CD4-positive, CD25-positive, alpha-beta regulatory T cell (primary cell): ENCODE measurements around the gene SRGAP3. TPM values are rescaled to one million over a fixed set of nuclear protein-coding genes. Genes with fewer than 3 reads are reported as not detected.

ENCODE experiments used
- ATAC-seq, 2 donors: fragments of 150-1000 bp; cut with Tn5 transposase; one replicate each; pipeline ENCODE4 v1.10.0; 2021; ENCODE audit warnings: low read depth in 2 of 2, moderate number of reproducible peaks in 2 of 2, moderate library complexity in 1 of 2
- DNase-seq, 3 donors: peaks; one replicate each; pipeline versions ENCODE4 v3.0.0 to v3.0.0-alpha.2; 2012 to 2022; ENCODE audit warnings: mixed read lengths in 1 of 3
- H3K27ac ChIP-seq: one replicate; pipeline ENCODE4 v1.7.0; 2013; ENCODE audit warnings: mild to moderate bottlenecking, low read length; ENCODE audit not compliant: insufficient read depth, poor library complexity, severe bottlenecking
- H3K27me3 ChIP-seq: one replicate; pipeline ENCODE4 v1.7.0; 2013; ENCODE audit warnings: low read length; ENCODE audit not compliant: control insufficient read depth, insufficient read depth
- H3K36me3 ChIP-seq: one replicate; pipeline ENCODE4 v1.7.0; 2013; ENCODE audit warnings: mild to moderate bottlenecking, low read length, moderate library complexity; ENCODE audit not compliant: control insufficient read depth, insufficient read depth
- H3K4me1 ChIP-seq: 2 replicates; pipeline ENCODE4 v1.7.0; 2013; ENCODE audit warnings: mild to moderate bottlenecking, low read length; ENCODE audit not compliant: insufficient read depth, control insufficient read depth, poor library complexity, severe bottlenecking
- H3K4me3 ChIP-seq: one replicate; pipeline ENCODE4 v1.7.0; 2013; ENCODE audit warnings: low read depth, mild to moderate bottlenecking, low read length, moderate library complexity
- H3K9me3 ChIP-seq, 2 experiments: 1 replicate in 1 of 2; 2 replicates in 1 of 2; pipeline ENCODE4 v1.7.0; 2013; ENCODE audit warnings: low read length in 2 of 2, mild to moderate bottlenecking in 1 of 2, moderate library complexity in 1 of 2; ENCODE audit not compliant: control insufficient read depth in 2 of 2
- H3K27ac Mint-ChIP-seq, 3 donors: one replicate each; pipeline ENCODE4 v1.8.0; 2020 to 2022; ENCODE audit warnings: mild to moderate bottlenecking in 3 of 3, mixed read lengths in 3 of 3, moderate library complexity in 2 of 3
- H3K27me3 Mint-ChIP-seq: one replicate; pipeline ENCODE4 v1.8.0; 2022; ENCODE audit warnings: mild to moderate bottlenecking, mixed read lengths
- H3K36me3 Mint-ChIP-seq: one replicate; pipeline ENCODE4 v1.8.0; 2020; ENCODE audit warnings: mixed read lengths
- H3K4me1 Mint-ChIP-seq, 4 donors: one replicate each; pipeline ENCODE4 v1.8.0; 2020 to 2022; ENCODE audit warnings: mixed read lengths in 4 of 4, mild to moderate bottlenecking in 1 of 4
- H3K4me3 Mint-ChIP-seq, 4 donors: one replicate each; pipeline ENCODE4 v1.8.0; 2020 to 2022; ENCODE audit warnings: mild to moderate bottlenecking in 4 of 4, mixed read lengths in 4 of 4, moderate library complexity in 3 of 4
- H3K9me3 Mint-ChIP-seq, 7 donors: one replicate each; pipeline ENCODE4 v1.8.0; 2020 to 2022; ENCODE audit warnings: mixed read lengths in 7 of 7, mild to moderate bottlenecking in 3 of 7, moderate library complexity in 2 of 7
- polyA plus RNA-seq, 4 donors: library from polyadenylated mRNA; unstranded; fragments of 300-500 nt; fragmentation: Illumina TruSeq; gene quantifications; one replicate each; pipeline ENCODE4 v1.2.3, GENCODE V29; 2021
- total RNA-seq: library from RNA; stranded (reverse); gene quantifications from one replicate; pipeline ENCODE4 v1.2.3, GENCODE V29; 2022

SRGAP3 gene
- total and polyA plus RNA-seq, 5 donors from 2014 or later = 1.8 to 8.1 (median 2.8) TPM

- DNase-seq (no peak), ATAC-seq (no peak)
- no peaks in the 10 kb centered on the region for H3K36me3 Mint-ChIP-seq
- Histone ChIP-seq H3K4me3 (no peak overlapping the region), H3K27me3 (no peaks in the 10 kb centered on the region), H3K36me3 (no peaks in the 10 kb centered on the region), H3K27ac (no peak overlapping the region), H3K4me1 (peaks cover 6% of the 10 kb centered on the region), H3K9me3 (no peaks in the 10 kb centered on the region)
- H3K4me3 Mint-ChIP-seq = no peak overlapping the region
- no peak overlapping the region for H3K27ac Mint-ChIP-seq
- no peaks in the 10 kb centered on the region for H3K27me3 Mint-ChIP-seq
- no peaks in the 10 kb centered on the region for H3K9me3 Mint-ChIP-seq
- peaks cover 0 to 7% (median 2%) of the 10 kb centered on the region in 4 donors for H3K4me1 Mint-ChIP-seq
Observed at GRCh38 chr3:8985411-8985831, 264.0 kb downstream of the SRGAP3 start.

GRCh38 chr3:8984526-8984925 is 264.9 kb downstream of the SRGAP3 start:
- no peak overlapping the region for H3K4me3 ChIP-seq
- H3K27me3 Mint-ChIP-seq = no peaks in the 10 kb centered on the region
- H3K27ac Mint-ChIP-seq = no peak overlapping the region
- H3K36me3 Mint-ChIP-seq = no peaks in the 10 kb centered on the region
- peaks cover 6% of the 10 kb centered on the region for H3K4me1 ChIP-seq
- ATAC-seq = no peak
- peaks cover 2% of the 10 kb centered on the region for H3K27me3 ChIP-seq
- H3K9me3 Mint-ChIP-seq = peaks cover 0 to 8% (median 0%) of the 10 kb centered on the region in 7 donors
- DNase-seq = no peak
- H3K4me3 Mint-ChIP-seq = no peak overlapping the region
- no peaks in the 10 kb centered on the region for H3K36me3 ChIP-seq
- H3K4me1 Mint-ChIP-seq = peaks cover 0 to 7% (median 2%) of the 10 kb centered on the region in 4 donors
- H3K27ac ChIP-seq = no peak overlapping the region
- peaks cover 0 to 1% of the 10 kb centered on the region in 2 experiments for H3K9me3 ChIP-seq

- no peak overlapping the region for H3K4me3 Mint-ChIP-seq
Observed at GRCh38 chr3:8984081-8984480, 265.4 kb downstream of the SRGAP3 start.

GRCh38 chr3:8983591-8983990 is 265.9 kb downstream of the SRGAP3 start:
- H3K27me3 ChIP-seq = peaks cover 6% of the 10 kb centered on the region
- peaks cover 0 to 12% (median 0%) of the 10 kb centered on the region in 7 donors for H3K9me3 Mint-ChIP-seq
- H3K27ac Mint-ChIP-seq = no peak overlapping the region
- no peaks in the 10 kb centered on the region for H3K36me3 Mint-ChIP-seq
- peaks cover 9% of the 10 kb centered on the region in 2 experiments for H3K9me3 ChIP-seq
- H3K4me3 ChIP-seq = no peak overlapping the region
- H3K36me3 ChIP-seq = no peaks in the 10 kb centered on the region
- H3K4me3 Mint-ChIP-seq = no peak overlapping the region
- no peak overlapping the region for H3K27ac ChIP-seq
- H3K27me3 Mint-ChIP-seq = no peaks in the 10 kb centered on the region
- DNase-seq (no peak), ATAC-seq (no peak)
- peaks cover 0 to 7% (median 2%) of the 10 kb centered on the region in 4 donors for H3K4me1 Mint-ChIP-seq
- peaks cover 6% of the 10 kb centered on the region for H3K4me1 ChIP-seq

More at GRCh38 chr3:8984081-8984480, 265.4 kb downstream of the SRGAP3 start:
- Histone ChIP-seq H3K4me3 (no peak overlapping the region), H3K4me1 (peaks cover 6% of the 10 kb centered on the region), H3K27ac (no peak overlapping the region), H3K27me3 (peaks cover 3% of the 10 kb centered on the region), H3K36me3 (no peaks in the 10 kb centered on the region), H3K9me3 (peaks cover 4 to 6% of the 10 kb centered on the region in 2 experiments)
- Mint-ChIP-seq H3K4me1 (peaks cover 0 to 7% (median 2%) of the 10 kb centered on the region in 4 donors), H3K36me3 (no peaks in the 10 kb centered on the region), H3K27me3 (no peaks in the 10 kb centered on the region), H3K9me3 (peaks cover 0 to 12% (median 0%) of the 10 kb centered on the region in 7 donors), H3K27ac (no peak overlapping the region)
- no peak for DNase-seq
- ATAC-seq = no peak

- peaks cover 6% of the 10 kb centered on the region for H3K27me3 ChIP-seq
- no peaks in the 10 kb centered on the region for H3K36me3 ChIP-seq
- no peak overlapping the region for H3K27ac ChIP-seq
- H3K36me3 Mint-ChIP-seq = no peaks in the 10 kb centered on the region
- peaks cover 5% of the 10 kb centered on the region for H3K4me1 ChIP-seq
- H3K4me1 Mint-ChIP-seq = peaks cover 0 to 6% (median 2%) of the 10 kb centered on the region in 4 donors
- no peaks in the 10 kb centered on the region for H3K27me3 Mint-ChIP-seq
- no peak for ATAC-seq
- peaks cover 9% of the 10 kb centered on the region in 2 experiments for H3K9me3 ChIP-seq
- peaks cover 0 to 12% (median 0%) of the 10 kb centered on the region in 7 donors for H3K9me3 Mint-ChIP-seq
- H3K27ac Mint-ChIP-seq = no peak overlapping the region
- H3K4me3 Mint-ChIP-seq = no peak overlapping the region
- DNase-seq = no peak
- H3K4me3 ChIP-seq = no peak overlapping the region
Observed at GRCh38 chr3:8983026-8983425, 266.4 kb downstream of the SRGAP3 start.

GRCh38 chr3:8982509-8982908 is 266.9 kb downstream of the SRGAP3 start:
- H3K4me1 ChIP-seq = peaks cover under 1% of the 10 kb centered on the region
- Mint-ChIP-seq H3K4me1 (peaks cover 0 to 1% (median 0%) of the 10 kb centered on the region in 4 donors), H3K9me3 (peaks cover 0 to 12% (median 0%) of the 10 kb centered on the region in 7 donors), H3K4me3 (no peak overlapping the region), H3K27ac (no peak overlapping the region), H3K27me3 (no peaks in the 10 kb centered on the region), H3K36me3 (no peaks in the 10 kb centered on the region)
- peaks cover 9% of the 10 kb centered on the region in 2 experiments for H3K9me3 ChIP-seq
- no peaks in the 10 kb centered on the region for H3K36me3 ChIP-seq
- H3K27me3 ChIP-seq = peaks cover 6% of the 10 kb centered on the region
- DNase-seq = no peak
- ATAC-seq = no peak
- no peak overlapping the region for H3K4me3 ChIP-seq
- H3K27ac ChIP-seq = no peak overlapping the region

GRCh38 chr3:8981700-8982099 is 267.7 kb downstream of the SRGAP3 start:
- peaks cover 6% of the 10 kb centered on the region for H3K27me3 ChIP-seq
- ATAC-seq (no peak), DNase-seq (no peak)
- H3K27ac Mint-ChIP-seq = no peak overlapping the region
- H3K36me3 ChIP-seq = no peaks in the 10 kb centered on the region
- H3K4me3 Mint-ChIP-seq = no peak overlapping the region
- H3K9me3 Mint-ChIP-seq = peaks cover 0 to 12% (median 0%) of the 10 kb centered on the region in 7 donors
- H3K36me3 Mint-ChIP-seq = no peaks in the 10 kb centered on the region
- H3K27ac ChIP-seq = no peak overlapping the region
- H3K4me3 ChIP-seq = no peak overlapping the region
- no peaks in the 10 kb centered on the region for H3K4me1 Mint-ChIP-seq
- no peaks in the 10 kb centered on the region for H3K27me3 Mint-ChIP-seq
- H3K4me1 ChIP-seq = no peaks in the 10 kb centered on the region
- H3K9me3 ChIP-seq = peaks cover 9% of the 10 kb centered on the region in 2 experiments

- Histone ChIP-seq H3K36me3 (no peaks in the 10 kb centered on the region), H3K27me3 (peaks cover 6% of the 10 kb centered on the region)
Observed at GRCh38 chr3:8981296-8981695, 268.1 kb downstream of the SRGAP3 start.

More at GRCh38 chr3:8981296-8981695, 268.1 kb downstream of the SRGAP3 start:
- Mint-ChIP-seq H3K27ac (no peak overlapping the region), H3K4me3 (no peak overlapping the region), H3K36me3 (no peaks in the 10 kb centered on the region), H3K27me3 (no peaks in the 10 kb centered on the region), H3K9me3 (peaks cover 0 to 12% (median 0%) of the 10 kb centered on the region in 7 donors), H3K4me1 (no peaks in the 10 kb centered on the region)
- Histone ChIP-seq H3K9me3 (peaks cover 9% of the 10 kb centered on the region in 2 experiments), H3K4me3 (no peak overlapping the region), H3K4me1 (no peaks in the 10 kb centered on the region), H3K27ac (no peak overlapping the region)
- ATAC-seq (no peak), DNase-seq (no peak)
